GM19452 (cell line): ENCODE results near the gene ZNF711.
"Not testable (repeated sequence)": the region's sequence is repeated elsewhere in the genome, so short reads cannot be mapped to it uniquely, and the experiment has no call there.

Source experiments
- ATAC-seq: cut with Tn5 transposase; IDR thresholded peaks from one replicate; pipeline ENCODE4 v1.9.1; 2021; ENCODE audit not compliant: unreplicated experiment

Gene ZNF711

DNA sequence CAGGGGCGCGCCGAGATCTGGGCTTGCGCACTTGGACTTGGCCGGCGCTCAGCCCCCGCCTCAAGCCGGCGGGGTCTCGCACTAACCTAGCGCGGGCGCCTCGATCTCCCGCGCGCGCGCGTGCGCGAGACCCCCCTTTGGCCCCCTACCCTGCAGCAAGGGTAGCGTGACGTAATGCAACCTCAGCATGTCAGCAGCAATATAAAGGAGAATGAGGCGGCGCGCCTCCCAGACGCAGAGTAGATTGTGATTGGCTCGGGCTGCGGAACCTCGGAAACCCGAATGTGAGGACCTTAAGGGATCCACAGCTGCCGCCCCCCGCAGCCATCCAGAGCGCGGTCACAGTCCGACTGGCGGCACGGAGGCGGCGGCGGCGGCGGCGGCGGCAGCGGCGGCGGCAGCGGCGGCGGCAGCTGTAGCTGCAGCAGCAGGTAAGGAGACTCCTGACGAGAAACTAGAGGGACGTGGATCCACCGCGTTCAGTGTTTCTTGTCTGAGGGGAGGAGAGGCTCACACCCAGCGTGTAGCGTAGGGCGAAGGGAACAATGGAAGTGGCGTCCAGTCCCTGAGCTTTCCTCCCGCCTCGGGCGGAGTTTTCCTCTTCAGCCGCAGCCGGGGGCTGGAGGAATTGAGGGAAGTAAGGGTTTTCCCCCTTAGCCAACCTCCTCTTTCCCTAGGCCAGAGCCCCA is at the start of gene ZNF711, which contains the start of gene SATL1:
Gene ZNF711, plus strand, starts transcription at position 231 of the 689 bp plus-strand sequence. CDS start 3,582 bp downstream, outside the sequence.
Gene SATL1, minus strand, starts transcription at position 19 of the 689 bp plus-strand sequence. CDS start 134,811 bp downstream, outside the sequence.
- peak; percentile 51 for ATAC-seq

DNA sequence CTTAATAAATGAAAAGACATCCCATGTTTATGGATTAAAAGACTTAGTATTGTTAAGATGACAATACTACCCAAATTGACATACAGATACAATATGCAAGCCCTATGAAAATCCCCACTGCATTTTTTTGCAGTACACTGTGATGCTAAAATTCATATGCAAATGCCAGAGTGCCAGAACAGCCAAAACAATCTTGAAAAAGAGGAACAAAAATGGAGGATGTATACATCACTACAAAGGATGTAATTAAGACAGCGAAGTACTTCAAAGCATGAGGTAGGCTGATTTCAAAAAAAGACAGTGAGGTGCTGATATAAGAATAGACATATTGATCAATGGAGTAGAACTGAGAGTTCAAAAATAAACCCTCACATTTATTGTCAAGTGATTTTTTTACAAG is 47.5 kb upstream of the ZNF711 start:
- ATAC-seq: no peak

DNA sequence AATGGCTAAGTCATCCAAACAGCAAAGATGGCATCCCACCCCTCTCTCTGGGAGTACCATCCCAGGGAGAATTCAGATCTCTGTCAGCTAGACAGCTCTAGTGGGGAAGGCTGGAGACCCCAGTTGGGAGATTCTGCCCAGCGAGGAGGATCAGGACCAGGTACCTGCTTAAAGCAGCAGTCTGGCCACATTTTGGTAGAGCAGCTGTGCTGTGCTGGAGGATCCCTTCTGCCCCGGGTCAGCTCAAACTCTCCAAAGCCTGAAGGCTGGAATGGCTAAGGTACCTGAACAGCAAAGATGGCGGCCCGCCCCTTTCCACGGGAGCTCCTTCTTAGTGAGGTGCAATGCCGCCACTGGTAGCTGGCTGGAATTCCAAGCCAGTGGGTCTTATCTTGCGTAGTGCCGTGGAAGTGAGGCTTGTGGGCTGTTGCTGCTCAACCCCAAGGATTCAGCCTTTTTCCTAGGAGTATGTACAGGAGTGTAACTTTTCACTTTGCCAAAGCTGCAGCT is 40.3 kb upstream of the ZNF711 start:
- no peak for ATAC-seq

DNA sequence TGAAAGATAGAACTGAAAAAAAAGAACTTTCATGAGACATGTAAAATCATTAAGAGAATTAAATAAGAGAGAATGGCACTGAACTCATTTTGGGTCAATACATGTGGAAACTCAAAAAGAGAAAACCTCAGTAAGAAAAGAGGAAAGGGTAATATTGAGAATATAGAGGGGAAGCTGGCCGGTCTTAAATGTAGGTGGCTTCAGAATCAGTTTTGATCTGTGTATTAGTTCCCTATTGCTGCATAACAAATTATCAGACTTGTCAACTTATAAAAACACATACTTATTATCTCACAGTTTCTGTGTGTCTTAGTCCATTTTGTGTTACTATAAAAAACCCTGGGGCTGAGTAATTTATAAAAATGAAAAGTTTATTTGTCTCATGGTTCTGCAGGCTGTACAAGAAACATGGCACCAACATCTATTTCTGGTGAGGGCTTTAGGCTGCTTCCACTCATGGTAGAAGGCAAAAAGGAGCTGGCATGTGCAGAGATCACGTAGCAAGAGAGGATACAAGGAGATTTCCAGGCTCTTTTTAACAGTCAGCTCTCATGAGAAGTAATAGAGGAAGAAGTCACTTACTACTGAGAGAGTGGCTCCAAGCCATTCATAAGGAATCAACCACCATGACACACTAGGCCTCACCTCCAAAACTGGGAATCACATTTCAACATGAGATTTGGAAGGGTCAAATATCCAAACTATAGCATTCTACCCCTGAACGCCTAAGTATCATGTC is 29.8 kb upstream of the ZNF711 start:
- no peak for ATAC-seq

DNA sequence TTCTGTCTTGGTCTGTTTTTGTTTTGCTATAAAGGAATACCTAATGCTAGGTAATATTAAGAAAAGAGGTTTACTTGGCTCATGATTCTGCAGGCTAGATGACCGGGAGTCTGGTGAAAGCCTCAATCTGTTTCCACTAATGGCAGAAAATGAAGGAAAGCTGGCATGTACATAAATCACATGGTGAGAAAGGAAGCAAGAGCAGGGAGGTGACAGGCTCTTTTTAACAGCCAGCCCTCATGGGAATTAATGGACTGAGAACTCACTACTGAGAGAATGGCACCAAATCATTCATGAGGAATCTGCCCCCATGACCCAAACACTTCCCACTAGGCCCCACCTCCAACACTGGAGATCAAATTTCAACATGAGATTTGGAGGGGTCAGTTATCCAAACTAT is 27.8 kb upstream of the ZNF711 start:
- no peak for ATAC-seq

DNA sequence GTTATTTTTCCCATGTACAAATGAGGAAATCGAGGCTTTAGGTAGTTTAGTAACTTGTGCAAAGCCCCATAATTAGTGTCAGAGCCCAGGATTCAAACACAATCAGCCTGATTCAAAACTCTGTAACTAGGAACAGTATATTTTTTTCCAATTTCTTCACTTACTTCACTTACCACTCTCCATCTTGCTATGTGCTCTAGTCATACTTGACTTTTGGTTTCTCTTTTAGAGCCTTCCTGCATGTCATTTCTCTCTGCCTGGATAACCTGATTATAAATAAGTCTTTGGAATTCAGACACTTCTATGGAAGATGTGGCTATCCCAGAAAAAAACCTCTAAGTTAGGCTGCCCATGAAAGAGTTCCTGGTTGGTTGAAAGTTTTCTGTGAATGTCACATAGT is 22.4 kb upstream of the ZNF711 start:
- ATAC-seq: no peak

DNA sequence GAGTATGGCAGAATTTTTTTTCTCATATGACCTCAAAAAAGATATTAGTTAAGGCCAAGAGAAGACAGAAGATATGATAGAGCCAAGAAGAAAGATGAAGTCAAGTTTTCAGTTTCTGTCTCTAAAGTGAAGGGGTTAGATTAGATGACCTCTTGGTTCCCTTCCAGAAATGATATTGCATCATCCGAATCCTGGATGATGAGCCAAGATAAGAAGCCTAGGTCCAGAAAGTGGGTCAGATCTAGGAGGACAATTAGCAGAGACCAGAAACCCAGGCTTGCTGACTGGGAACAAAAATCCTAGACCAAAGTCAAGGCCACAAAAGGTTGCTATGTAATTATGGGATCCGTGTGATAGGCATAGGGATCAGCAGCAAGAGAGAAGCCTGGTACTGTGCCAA is 20.4 kb upstream of the ZNF711 start:
- no peak for ATAC-seq

DNA sequence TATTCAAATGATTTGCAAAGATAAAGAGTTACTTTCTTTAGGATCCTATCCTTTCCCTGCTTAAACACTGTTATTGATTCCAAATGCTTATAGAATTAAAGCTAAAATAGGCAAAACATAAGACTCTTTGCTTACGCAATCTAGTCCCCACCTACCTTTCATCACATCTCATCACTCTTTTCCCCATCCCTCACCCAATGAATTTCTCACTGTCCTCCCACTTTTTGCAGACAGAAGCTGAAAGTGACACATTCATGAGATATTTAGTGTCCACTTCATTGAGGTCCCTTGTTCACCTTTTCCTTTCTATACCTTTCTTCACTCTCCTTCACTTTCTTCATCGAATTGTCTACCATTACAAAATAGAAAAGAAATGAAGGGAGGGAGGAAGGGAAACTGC is 636 bp upstream of the ZNF711 start:
- ATAC-seq: no peak

DNA sequence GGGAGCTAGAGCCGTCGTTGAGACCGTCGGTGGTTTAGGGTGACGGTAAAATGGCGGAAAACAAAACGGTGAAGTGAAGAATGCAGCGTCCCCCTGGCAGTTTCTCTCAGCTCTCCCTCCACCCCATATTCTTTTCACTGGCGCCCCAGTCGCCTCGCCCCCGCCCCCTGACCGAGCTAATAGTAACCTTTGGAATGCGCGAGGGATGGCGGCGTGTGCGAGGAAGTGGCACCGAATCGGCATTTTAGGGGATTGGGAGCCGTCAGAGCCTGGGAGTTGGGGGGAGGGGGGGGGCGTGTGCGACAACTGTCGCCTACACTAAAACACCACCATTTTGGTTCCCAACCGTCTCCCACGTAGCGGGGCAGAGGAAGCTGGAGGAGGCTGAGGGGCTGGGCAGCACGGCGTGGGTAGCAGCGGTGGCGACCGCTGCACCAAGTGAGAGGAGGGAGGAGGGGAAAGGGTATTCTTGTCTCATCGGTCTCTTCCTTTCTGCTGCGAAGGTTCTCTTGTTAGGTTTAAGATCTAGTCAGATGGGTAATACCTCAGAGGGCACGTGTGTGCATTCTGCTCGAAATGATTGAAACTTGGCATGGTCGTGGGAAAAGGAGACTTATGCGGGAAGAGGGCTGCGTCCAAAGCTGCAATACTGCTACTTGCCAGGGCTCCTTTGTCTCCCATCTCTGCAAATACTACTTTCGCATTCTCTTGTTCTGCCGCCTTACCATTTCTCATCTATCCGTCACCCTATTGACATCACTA is 840 bp downstream of the ZNF711 start:
- ATAC-seq: peak; percentile 18

DNA sequence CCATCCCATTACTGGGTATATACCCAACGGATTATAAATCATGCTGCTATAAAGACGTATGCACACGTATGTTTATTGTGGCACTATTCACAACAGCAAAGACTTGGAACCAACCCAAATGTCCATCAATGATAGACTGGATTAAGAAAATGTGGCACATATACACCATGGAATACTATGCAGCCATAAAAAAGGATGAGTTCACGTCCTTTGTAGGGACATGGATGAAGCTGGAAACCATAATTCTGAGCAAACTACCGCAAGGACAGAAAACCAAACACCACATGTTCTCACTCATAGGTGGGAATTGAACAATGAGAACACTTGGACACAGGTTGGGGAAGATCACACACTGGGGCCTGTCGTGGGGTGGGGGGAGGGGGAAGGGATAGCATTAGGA is 41.5 kb downstream of the ZNF711 start:
- ATAC-seq: not testable (repeated sequence)

DNA sequence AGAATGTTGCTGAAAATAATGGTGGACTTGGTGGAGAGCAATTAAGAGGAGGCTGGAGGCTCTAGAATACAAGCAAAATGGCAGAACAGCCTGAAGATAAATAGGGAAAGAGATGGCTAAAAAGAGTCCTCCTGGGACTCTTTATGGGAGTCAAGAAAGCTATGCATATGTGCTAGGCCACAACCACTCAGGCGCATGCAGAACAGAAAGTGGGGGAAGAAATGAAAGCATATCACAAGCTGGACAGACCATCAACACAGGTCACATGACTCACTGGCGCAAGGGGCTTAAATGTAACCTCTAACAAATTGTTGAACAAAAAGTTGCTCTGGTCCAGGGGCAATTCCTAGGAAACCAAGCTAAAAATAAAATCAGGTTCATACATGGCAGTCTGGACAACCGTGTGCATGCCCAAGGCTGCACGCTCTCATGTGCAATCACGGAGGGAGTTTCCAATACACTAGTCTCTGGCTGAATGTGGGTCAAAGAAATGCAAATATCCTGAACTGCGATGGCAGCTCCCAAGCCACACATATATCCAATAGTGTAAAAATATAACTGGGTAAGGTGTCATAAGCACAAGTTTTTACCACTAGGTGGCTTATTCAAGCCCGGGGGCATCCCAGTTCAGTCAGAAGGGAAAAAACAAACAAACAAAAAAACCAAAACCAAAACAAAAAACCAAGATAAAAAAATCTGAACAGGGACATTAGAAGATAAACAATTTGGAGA is 45.4 kb downstream of the ZNF711 start:
- ATAC-seq: no peak

DNA sequence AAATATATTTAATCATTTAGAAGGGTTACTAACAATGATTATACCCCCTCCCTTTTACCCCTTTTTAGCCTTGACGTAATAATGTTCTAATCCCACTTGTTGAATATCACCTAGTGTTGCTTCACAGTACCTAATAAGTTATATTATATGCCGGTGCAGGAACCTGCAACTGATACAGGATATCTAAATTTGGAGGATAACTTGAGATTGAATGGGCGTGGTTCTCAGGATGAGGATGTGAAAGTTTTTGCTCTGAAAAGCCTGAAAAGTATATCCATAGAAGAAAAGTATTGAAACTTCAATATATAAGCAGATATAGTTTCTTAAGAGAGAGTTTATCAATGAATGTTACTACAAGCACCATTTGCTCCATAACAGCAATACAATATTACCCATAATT is 59.8 kb downstream of the ZNF711 start:
- no peak for ATAC-seq

DNA sequence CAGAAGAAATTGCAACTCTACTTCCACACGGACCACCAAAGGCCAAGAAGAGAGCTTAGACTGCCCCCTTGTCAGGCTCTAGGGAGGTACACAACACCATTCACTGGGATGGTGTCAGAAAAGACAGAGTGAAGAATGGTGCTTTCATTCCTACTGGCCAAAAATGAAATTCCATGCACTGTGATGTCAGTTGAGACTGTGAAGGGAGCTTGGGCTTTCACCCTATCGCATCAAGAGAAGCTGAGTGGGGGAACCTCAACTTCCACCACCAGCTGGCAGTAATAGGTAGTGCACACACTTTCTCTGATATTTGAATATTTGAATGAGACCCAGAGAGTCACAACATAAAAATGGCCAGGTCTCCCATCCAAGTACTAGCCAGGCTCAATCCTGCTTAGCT is 65.9 kb downstream of the ZNF711 start:
- no peak for ATAC-seq

DNA sequence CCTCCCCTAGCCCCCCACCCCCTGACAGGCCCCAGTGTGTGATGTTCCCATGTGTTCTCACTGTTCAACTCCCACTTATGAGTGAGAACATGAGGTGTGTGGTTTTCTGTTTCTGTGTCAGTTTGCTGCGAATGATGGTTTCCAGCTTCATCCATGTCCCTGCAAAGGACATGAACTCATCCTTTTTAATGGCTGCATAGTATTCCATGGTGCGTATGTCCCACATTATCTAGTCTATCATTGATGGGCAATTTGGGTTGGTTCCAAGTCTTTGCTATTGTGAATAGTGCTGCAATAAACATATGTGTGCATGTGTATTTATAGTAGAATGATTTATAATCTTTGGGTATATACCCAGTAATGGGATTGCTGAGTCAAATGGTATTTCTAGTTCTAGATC is 67.6 kb downstream of the ZNF711 start:
- ATAC-seq: not testable (repeated sequence)
